Measurements from ENCODE around the gene ABCC9. TPM values are rescaled to one million over a fixed set of nuclear protein-coding genes. Genes with fewer than 3 reads are reported as not detected.

The ABCC9 gene
- total RNA-seq, 3 donors from 2014 or later: 10.2 to 52.0 (median 27.5) TPM

- H3K27me3 ChIP-seq: no peaks in the 10 kb centered on the region
- TF ChIP-seq CTCF (IDR thresholded peaks at IDR 0.05) (no peak), POLR2AphosphoS5 (IDR thresholded peaks at IDR 0.05) (no peak), POLR2A (IDR thresholded peaks at IDR 0.05) (no peak)
- intact Hi-C loops (cut with DNase I; ENCODE audit: low total_unique reads): no loop called here
- H3K4me1 ChIP-seq: no peaks in the 10 kb centered on the region
- no peak overlapping the region for H3K4me3 ChIP-seq
- no peak for DNase-seq (ENCODE audit: low spot score in 2 of 2)
- H3K27ac ChIP-seq: no peak overlapping the region
- H3K9me3 ChIP-seq: no peaks in the 10 kb centered on the region
- no peaks in the 10 kb centered on the region for H3K36me3 ChIP-seq
Observed at GRCh38 chr12:21851151-21851550, 90.1 kb downstream of the ABCC9 start.

- Histone ChIP-seq H3K9me3 (no peaks in the 10 kb centered on the region), H3K27me3 (no peaks in the 10 kb centered on the region), H3K4me1 (no peaks in the 10 kb centered on the region), H3K36me3 (no peaks in the 10 kb centered on the region), H3K27ac (no peak overlapping the region), H3K4me3 (no peak overlapping the region)
- intact Hi-C loops (cut with DNase I; ENCODE audit: low total_unique reads): no loop called here
- TF ChIP-seq POLR2AphosphoS5 (IDR thresholded peaks at IDR 0.05) (no peak), CTCF (IDR thresholded peaks at IDR 0.05) (no peak)
- DNase-seq (ENCODE audit: low spot score in 2 of 2): no peak
Observed at GRCh38 chr12:21850419-21850818, 90.8 kb downstream of the ABCC9 start.

GRCh38 chr12:21849878-21850277, 91.3 kb downstream of the ABCC9 start:
- TF ChIP-seq POLR2A (IDR thresholded peaks at IDR 0.05): no peak
- TF ChIP-seq POLR2AphosphoS5 (IDR thresholded peaks at IDR 0.05): no peak
- no peak for TF ChIP-seq CTCF (IDR thresholded peaks at IDR 0.05)
- no peaks in the 10 kb centered on the region for H3K9me3 ChIP-seq
- no peaks in the 10 kb centered on the region for H3K36me3 ChIP-seq
- no peak overlapping the region for H3K27ac ChIP-seq
- intact Hi-C loops (cut with DNase I; ENCODE audit: low total_unique reads): no loop called here
- no peaks in the 10 kb centered on the region for H3K4me1 ChIP-seq
- no peak for DNase-seq (ENCODE audit: low spot score in 2 of 2)
- H3K4me3 ChIP-seq: no peak overlapping the region
- H3K27me3 ChIP-seq: no peaks in the 10 kb centered on the region

- no peak for TF ChIP-seq CTCF (IDR thresholded peaks at IDR 0.05)
- TF ChIP-seq POLR2AphosphoS5 (IDR thresholded peaks at IDR 0.05): no peak
- no peak for TF ChIP-seq POLR2A (IDR thresholded peaks at IDR 0.05)
- no peak overlapping the region for H3K4me3 ChIP-seq
- no peak for DNase-seq (ENCODE audit: low spot score in 2 of 2)
- H3K27ac ChIP-seq: no peak overlapping the region
- H3K36me3 ChIP-seq: no peaks in the 10 kb centered on the region
- no peaks in the 10 kb centered on the region for H3K9me3 ChIP-seq
- H3K4me1 ChIP-seq: no peaks in the 10 kb centered on the region
- intact Hi-C loops (cut with DNase I; ENCODE audit: low total_unique reads): no loop called here
- no peaks in the 10 kb centered on the region for H3K27me3 ChIP-seq
Observed at GRCh38 chr12:21848192-21848591, 93.0 kb downstream of the ABCC9 start.

GRCh38 chr12:21843795-21844194, 97.4 kb downstream of the ABCC9 start:
- intact Hi-C loops (cut with DNase I; ENCODE audit: low total_unique reads): no loop called here
- DNase-seq (ENCODE audit: low spot score in 2 of 2): no peak
- Histone ChIP-seq H3K27me3 (no peaks in the 10 kb centered on the region), H3K4me3 (no peak overlapping the region), H3K4me1 (no peaks in the 10 kb centered on the region), H3K27ac (no peak overlapping the region), H3K36me3 (no peaks in the 10 kb centered on the region), H3K9me3 (no peaks in the 10 kb centered on the region)
- no peak for TF ChIP-seq POLR2A (IDR thresholded peaks at IDR 0.05)
- no peak for TF ChIP-seq CTCF (IDR thresholded peaks at IDR 0.05)
- TF ChIP-seq POLR2AphosphoS5 (IDR thresholded peaks at IDR 0.05): no peak

Measured in breast epithelium (tissue), 4 donors.